Smooth muscle cell of the umbilical artery (primary cell): ENCODE measurements around the gene PAX9. TPM values are rescaled to one million over a fixed set of nuclear protein-coding genes. Genes with fewer than 3 reads are reported as not detected.

Source experiments
- total RNA-seq: library from RNA; depleted of rRNA; stranded (reverse); fragments of >200 nt; gene quantifications from 2 replicates; pipeline ENCODE4 v1.2.3, GENCODE V29; 2014

The PAX9 gene
- 0.05 TPM in 1 of 2 replicates, not detected in the other for total RNA-seq

DNA sequence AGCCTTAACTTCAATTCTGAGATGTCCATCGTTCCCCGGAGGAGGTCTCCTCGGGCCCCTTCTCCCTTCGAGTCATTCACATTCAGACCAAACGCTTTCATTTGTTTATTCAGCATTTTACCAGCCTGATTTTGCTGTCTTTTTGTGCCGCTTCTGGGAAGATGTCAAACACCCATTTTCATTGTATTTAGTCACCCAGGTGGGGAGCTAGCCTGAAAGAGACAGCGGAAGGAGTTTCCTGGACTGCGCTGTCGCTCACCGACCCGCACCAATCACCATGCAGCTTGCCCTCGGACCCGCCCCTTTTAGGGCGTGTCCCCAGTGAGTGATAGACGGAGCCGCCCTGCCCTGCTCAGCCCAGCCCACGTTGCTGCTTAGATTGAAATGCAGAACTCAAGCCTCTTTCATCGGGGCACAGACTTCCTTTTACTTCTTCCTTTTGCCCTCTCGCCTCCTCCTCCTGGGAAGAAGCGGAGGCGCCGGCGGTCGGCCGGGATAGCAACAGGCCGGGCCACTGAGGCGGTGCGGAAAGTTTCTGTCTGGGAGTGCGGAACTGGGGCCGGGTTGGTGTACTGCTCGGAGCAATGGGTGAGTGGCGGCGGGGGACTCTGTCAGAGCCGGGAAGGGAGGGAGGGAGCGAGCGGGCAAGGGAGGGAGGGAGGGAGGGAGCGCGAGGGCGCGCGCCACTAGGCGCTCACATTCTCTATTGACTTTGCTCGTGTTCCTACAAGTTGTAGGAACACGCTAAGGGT, at the start of gene PAX9:
Gene PAX9, plus strand, starts transcription at position 355 of the 752 bp plus-strand sequence. Its CDS starts 230 bp downstream, at position 585.

Other genes starting within 250 kb of the PAX9 start
- gene NKX2-1, start 141.6 kb upstream of the PAX9 start, total RNA-seq = not detected in 2 replicates
- gene NKX2-8, start 79.2 kb upstream of the PAX9 start, total RNA-seq = not detected in 2 replicates